MCF 10A (cell line): ENCODE results near the gene RNF217. TPM values are rescaled to one million over a fixed set of nuclear protein-coding genes. Genes with fewer than 3 reads are reported as not detected.
"Not testable (repeated sequence)": the region's sequence is repeated elsewhere in the genome, so short reads cannot be mapped to it uniquely, and the experiment has no call there.

ENCODE experiments used
- Bru-seq: library from RNA; stranded (reverse); fragments of 400-500 nt; gene quantifications from one replicate; lab custom pipeline; 2021; lab: Mats Ljungman, UMichigan
- BruChase-seq, 2 experiments: library from RNA; stranded (reverse); fragments of 400-500 nt; gene quantifications; one replicate each; lab custom pipeline; 2021; lab: Mats Ljungman, UMichigan
- BruUV-seq: library from RNA; stranded (reverse); fragments of 400-500 nt; replicated peaks from 2 replicates; lab custom pipeline; 2021; lab: Mats Ljungman, UMichigan
- CTCF ChIA-PET: fragments of 300-600 bp; sonication (Branson Sonifier 250); formaldehyde crosslinking; extraction: SDS; loops from one replicate; lab custom pipeline; 2021; ENCODE audit warnings: antibody characterized with exemption, inconsistent platforms; lab: Yijun Ruan, JAX
- POLR2A ChIA-PET: fragments of 300-600, 350-650 bp; sonication (Branson Sonifier 250); formaldehyde crosslinking; extraction: SDS; loops from one replicate; lab custom pipeline; 2020; ENCODE audit warnings: antibody characterized with exemption, inconsistent platforms; lab: Yijun Ruan, JAX
- DNase-seq: peaks from one replicate; pipeline ENCODE4 v3.0.0-alpha.2; 2018; ENCODE audit not compliant: unreplicated experiment
- H3K27ac Mint-ChIP-seq: one replicate; pipeline ENCODE4 v1.8.0; 2022; ENCODE audit warnings: mild to moderate bottlenecking, low read depth, mixed read lengths; ENCODE audit not compliant: unreplicated experiment
- H3K27me3 Mint-ChIP-seq: one replicate; pipeline ENCODE4 v1.8.0; 2022; ENCODE audit warnings: mixed read lengths; ENCODE audit not compliant: insufficient read depth, unreplicated experiment
- H3K36me3 Mint-ChIP-seq: one replicate; pipeline ENCODE4 v1.8.0; 2022; ENCODE audit warnings: mild to moderate bottlenecking, moderate library complexity, mixed read lengths; ENCODE audit not compliant: insufficient read depth, unreplicated experiment
- H3K4me1 Mint-ChIP-seq: one replicate; pipeline ENCODE4 v1.8.0; 2022; ENCODE audit warnings: mixed read lengths; ENCODE audit not compliant: insufficient read depth, unreplicated experiment
- H3K4me3 Mint-ChIP-seq: one replicate; pipeline ENCODE4 v1.8.0; 2022; ENCODE audit warnings: mild to moderate bottlenecking, moderate library complexity, mixed read lengths; ENCODE audit not compliant: unreplicated experiment
- H3K9me3 Mint-ChIP-seq: one replicate; pipeline ENCODE4 v1.8.0; 2022; ENCODE audit warnings: mixed read lengths; ENCODE audit not compliant: unreplicated experiment
- intact Hi-C: fragments of 100-400 bp; cut with micrococcal nuclease; formaldehyde crosslinking; loops from 2 replicates; pipeline ENCODE4 v1.14.1; 2022
- long read RNA-seq: library from polyadenylated mRNA; stranded (forward); transcript quantifications from one replicate; pipeline ENCODE4 v2.0.0, GENCODE V29; 2022
- total RNA-seq: library from RNA; stranded (reverse); gene quantifications from 2 replicates; pipeline ENCODE4 v1.2.3, GENCODE V29; 2022
- TF ChIP-seq, protein P1 (sequence below): fragments of 200-600 bp; IDR thresholded peaks from one replicate; pipeline ENCODE4 v1.8.0; 2022; ENCODE audit warnings: antibody characterized with exemption, mild to moderate bottlenecking; ENCODE audit not compliant: unreplicated experiment

The RNF217 gene, protein sequence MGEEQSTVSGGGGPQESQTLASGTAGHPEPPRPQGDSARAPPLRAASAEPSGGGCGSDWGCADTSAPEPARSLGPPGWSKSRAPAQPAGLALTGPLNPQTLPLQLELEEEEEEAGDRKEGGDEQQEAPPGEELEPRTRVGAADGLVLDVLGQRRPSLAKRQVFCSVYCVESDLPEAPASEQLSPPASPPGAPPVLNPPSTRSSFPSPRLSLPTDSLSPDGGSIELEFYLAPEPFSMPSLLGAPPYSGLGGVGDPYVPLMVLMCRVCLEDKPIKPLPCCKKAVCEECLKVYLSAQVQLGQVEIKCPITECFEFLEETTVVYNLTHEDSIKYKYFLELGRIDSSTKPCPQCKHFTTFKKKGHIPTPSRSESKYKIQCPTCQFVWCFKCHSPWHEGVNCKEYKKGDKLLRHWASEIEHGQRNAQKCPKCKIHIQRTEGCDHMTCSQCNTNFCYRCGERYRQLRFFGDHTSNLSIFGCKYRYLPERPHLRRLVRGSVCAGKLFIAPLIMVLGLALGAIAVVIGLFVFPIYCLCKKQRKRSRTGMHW
- 22.8 and 24.8 TPM in 2 replicates for total RNA-seq
- Bru-seq, nascent RNA: percentile 83 among the genes with signal in this experiment
- percentile 64 among the genes with signal in this experiment for BruChase-seq, experiment 1, labeled RNA remaining after a 6-hour chase
- BruChase-seq, experiment 2, labeled RNA remaining after a 2-hour chase: percentile 79 among the genes with signal in this experiment
- long read RNA-seq, full-length matches to known transcripts: 11 of 28 reads
- long read RNA-seq, partial matches to known transcripts: 0 of 28 reads
- long read RNA-seq, other reads (novel, unspliced or antisense): 17 of 28 reads

DNA sequence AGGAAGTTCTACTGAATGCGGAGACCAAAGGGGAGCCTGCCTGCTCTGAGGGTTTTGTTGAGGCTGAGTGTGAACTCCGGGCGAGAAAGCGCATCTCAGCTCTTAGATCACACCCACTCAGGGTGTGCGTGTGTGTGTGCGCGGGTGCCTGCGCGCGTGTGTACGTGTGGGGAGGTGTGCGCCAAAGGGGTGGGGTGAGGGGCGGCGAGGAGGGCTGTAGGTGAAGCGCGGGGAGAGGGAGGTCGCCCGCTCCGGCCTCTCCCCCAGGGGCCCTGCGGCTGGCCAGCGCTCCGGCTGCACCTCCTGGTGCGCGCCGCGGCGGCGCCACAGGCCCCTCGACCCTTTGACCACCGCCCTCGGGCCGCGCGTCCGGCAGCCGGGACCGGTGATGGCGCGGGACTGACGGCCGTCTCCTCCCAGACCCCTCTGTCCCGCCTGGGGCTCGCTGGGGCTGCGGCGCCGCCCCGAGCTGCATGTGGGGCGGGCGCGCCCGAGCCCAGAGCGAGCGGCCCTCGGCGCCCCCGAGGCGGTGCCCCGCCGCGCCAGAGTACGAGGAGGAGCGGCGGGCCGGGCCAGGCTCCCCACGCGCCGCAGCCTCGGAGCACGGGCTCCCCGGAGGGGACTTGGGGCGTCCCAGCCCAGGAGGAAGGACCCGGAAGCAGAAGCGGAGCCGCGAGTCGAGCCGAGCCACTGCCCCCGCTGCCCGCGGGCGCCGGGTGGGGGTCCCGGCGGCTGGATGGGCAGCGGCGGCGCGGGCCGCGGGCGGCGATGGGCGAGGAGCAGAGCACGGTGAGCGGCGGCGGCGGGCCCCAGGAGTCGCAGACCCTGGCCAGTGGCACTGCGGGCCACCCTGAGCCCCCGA is at the start of gene RNF217:
TSS of gene RNF217 (plus strand) at position 661 of the 862 bp plus-strand sequence. CDS start at position 769, 108 bp downstream.
- Mint-ChIP-seq H3K27ac (peak within 1 kb of the TSS; percentile 86), H3K9me3 (no peaks in the 10 kb centered on the region), H3K36me3 (peaks cover 12% of the 10 kb centered on the region), H3K4me3 (peak within 1 kb of the TSS; percentile 81), H3K27me3 (no peaks in the 10 kb centered on the region), H3K4me1 (peaks cover 37% of the 10 kb centered on the region)
- peak; percentile 49 for DNase-seq
- CTCF ChIA-PET: interaction anchor here (0.6 to 4.5 kb wide), 8 partner anchors 11 to 991 kb away, joined by 3 to 49 read pairs (median 6); no protein-coding TSS in a partner anchor
- TF ChIP-seq, protein P1, sequence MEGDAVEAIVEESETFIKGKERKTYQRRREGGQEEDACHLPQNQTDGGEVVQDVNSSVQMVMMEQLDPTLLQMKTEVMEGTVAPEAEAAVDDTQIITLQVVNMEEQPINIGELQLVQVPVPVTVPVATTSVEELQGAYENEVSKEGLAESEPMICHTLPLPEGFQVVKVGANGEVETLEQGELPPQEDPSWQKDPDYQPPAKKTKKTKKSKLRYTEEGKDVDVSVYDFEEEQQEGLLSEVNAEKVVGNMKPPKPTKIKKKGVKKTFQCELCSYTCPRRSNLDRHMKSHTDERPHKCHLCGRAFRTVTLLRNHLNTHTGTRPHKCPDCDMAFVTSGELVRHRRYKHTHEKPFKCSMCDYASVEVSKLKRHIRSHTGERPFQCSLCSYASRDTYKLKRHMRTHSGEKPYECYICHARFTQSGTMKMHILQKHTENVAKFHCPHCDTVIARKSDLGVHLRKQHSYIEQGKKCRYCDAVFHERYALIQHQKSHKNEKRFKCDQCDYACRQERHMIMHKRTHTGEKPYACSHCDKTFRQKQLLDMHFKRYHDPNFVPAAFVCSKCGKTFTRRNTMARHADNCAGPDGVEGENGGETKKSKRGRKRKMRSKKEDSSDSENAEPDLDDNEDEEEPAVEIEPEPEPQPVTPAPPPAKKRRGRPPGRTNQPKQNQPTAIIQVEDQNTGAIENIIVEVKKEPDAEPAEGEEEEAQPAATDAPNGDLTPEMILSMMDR: no peak
- BruUV-seq: no TSS peak
- POLR2A ChIA-PET: interaction anchor here (0.5 to 6.3 kb wide), 33 partner anchors 10 to 819 kb away, joined by 3 to 62 read pairs (median 5); partner anchors contain the start of gene TPD52L1
- intact Hi-C loops: loop anchor here (2.0 kb wide), 3 partner anchors 79 to 819 kb away; no protein-coding TSS in a partner anchor

DNA sequence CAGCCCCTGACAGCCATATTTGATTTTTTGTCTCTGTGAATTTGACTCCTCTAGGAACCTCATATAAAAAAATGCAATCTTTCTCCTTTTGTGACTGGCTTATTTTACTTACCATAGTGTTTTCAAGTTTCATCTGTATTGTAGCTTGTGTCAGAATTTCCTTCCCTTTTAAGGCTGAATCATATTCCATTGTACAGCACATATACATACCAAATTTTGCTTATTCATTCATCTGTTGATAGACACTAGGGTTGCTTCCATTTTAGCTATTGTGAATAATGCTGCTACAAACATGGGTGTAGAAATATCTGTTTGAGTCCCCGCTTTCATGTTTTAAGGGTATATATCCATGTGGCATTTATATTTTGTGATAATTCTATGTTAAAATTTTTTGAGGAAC is 49.2 kb upstream of the RNF217 start:
- Mint-ChIP-seq H3K36me3 (no peaks in the 10 kb centered on the region), H3K27me3 (no peaks in the 10 kb centered on the region), H3K4me1 (no peaks in the 10 kb centered on the region), H3K9me3 (no peaks in the 10 kb centered on the region), H3K4me3 (no peak overlapping the region), H3K27ac (no peak overlapping the region)
- CTCF ChIA-PET: interaction anchor here (1.5 kb wide), 1 partner anchor 17 kb away, joined by 7 read pairs; no protein-coding TSS in a partner anchor
- no TSS peak for BruUV-seq
- no peak for DNase-seq
- TF ChIP-seq, protein P1: no peak
- intact Hi-C loops: no loop called here
- POLR2A ChIA-PET: no interaction called here

DNA sequence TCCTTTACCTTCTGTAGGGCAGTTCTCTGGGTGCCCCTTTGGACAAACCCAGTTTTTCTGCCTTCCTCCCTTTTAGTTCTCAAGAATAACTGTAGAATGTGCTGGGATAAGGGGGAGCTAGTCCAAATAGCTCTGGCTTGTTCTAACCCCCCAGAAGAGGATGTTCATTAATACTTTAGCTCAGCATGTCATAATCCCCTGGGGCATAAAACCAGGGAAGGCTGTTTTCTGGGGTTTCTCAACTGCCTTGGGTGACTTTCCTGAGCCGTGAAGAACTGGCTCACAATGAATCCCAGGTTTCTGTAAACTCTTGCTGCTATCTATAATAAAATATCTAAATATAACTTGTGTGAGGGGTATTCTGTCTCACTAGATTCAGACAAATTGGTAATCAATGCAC is 44.5 kb upstream of the RNF217 start:
- Mint-ChIP-seq H3K27me3 (no peaks in the 10 kb centered on the region), H3K27ac (no peak overlapping the region), H3K4me3 (no peak overlapping the region), H3K4me1 (no peaks in the 10 kb centered on the region), H3K9me3 (peaks cover 15% of the 10 kb centered on the region), H3K36me3 (no peaks in the 10 kb centered on the region)
- no TSS peak for BruUV-seq
- TF ChIP-seq, protein P1: no peak
- intact Hi-C loops: no loop called here
- ChIA-PET CTCF (no interaction called here), POLR2A (no interaction called here)
- no peak for DNase-seq

DNA sequence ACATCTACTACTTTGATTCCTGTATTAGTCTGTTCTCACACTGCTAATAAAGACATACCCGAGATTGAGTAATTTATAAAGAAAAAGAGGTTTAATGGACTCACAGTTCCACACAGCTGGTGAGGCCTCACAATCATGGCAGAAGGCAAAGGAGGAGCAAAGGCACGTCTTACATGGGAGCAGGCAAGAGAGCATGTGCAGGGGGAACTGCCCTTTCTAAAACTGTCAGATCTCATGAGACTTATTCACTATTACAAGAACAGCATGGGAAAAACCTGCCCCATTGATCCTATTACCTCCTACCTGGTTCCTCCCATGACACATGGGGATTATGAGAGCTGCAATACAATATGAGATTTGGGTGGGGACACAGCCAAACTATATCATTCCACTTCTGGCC is 42.5 kb upstream of the RNF217 start:
- intact Hi-C loops, BruUV-seq, DNase-seq, H3K36me3 Mint-ChIP-seq, H3K4me3 Mint-ChIP-seq, H3K4me1 Mint-ChIP-seq, H3K27me3 Mint-ChIP-seq, H3K27ac Mint-ChIP-seq, POLR2A ChIA-PET: not testable (repeated sequence)
- CTCF ChIA-PET: interaction anchor here (0.9 kb wide), 1 partner anchor 49 kb away, joined by 3 read pairs; no protein-coding TSS in a partner anchor
- peaks cover 20% of the 10 kb centered on the region for H3K9me3 Mint-ChIP-seq
